ENCODE measurements around the gene IFTAP.
A peak's percentile ranks its signal among the peaks of the same experiment; 100 is the strongest.
"Not testable (repeated sequence)": the region's sequence is repeated elsewhere in the genome, so short reads cannot be mapped to it uniquely, and the experiment has no call there.

The IFTAP gene

GRCh38 chr11:36594316-36594989, at the start of gene IFTAP:
IFTAP (plus strand) TSS chr11:36594502; CDS start chr11:36610104, 15,602 bp downstream.
- peak; percentile 94 for DNase-seq (ENCODE audit: low spot score)

GRCh38 chr11:36550385-36551115, 43.8 kb upstream of the IFTAP start:
- no peak for DNase-seq (ENCODE audit: low spot score)

GRCh38 chr11:36557390-36557789, 36.9 kb upstream of the IFTAP start:
- not testable (repeated sequence) for DNase-seq (ENCODE audit: low spot score)

- DNase-seq (ENCODE audit: low spot score) = no peak
Observed at GRCh38 chr11:36557991-36558390, 36.3 kb upstream of the IFTAP start.

GRCh38 chr11:36558571-36559413, 35.5 kb upstream of the IFTAP start:
- DNase-seq (ENCODE audit: low spot score) = no peak

- peak; percentile 70 for DNase-seq (ENCODE audit: low spot score)
Observed at GRCh38 chr11:36564376-36565030, 29.8 kb upstream of the IFTAP start.

- no peak for DNase-seq (ENCODE audit: low spot score)
Observed at GRCh38 chr11:36565031-36565610, 29.2 kb upstream of the IFTAP start.

GRCh38 chr11:36566407-36567053, 27.8 kb upstream of the IFTAP start:
- DNase-seq (ENCODE audit: low spot score) = no peak

GRCh38 chr11:36567694-36568093, 26.6 kb upstream of the IFTAP start, which contains the start of gene RAG1:
RAG1 (plus strand) TSS chr11:36568007; CDS start chr11:36573305, 5,298 bp downstream.
- DNase-seq (ENCODE audit: low spot score) = no peak

- DNase-seq (ENCODE audit: low spot score) = no peak
Observed at GRCh38 chr11:36569095-36569494, 25.2 kb upstream of the IFTAP start.

GRCh38 chr11:36574486-36574885, 19.8 kb upstream of the IFTAP start:
- peak; percentile 90 for DNase-seq (ENCODE audit: low spot score)

GRCh38 chr11:36577373-36577772, 16.9 kb upstream of the IFTAP start:
- DNase-seq (ENCODE audit: low spot score) = no peak

- DNase-seq (ENCODE audit: low spot score) = peak; percentile 66
Observed at GRCh38 chr11:36577859-36578258, 16.4 kb upstream of the IFTAP start.

GRCh38 chr11:36578458-36578857, 15.8 kb upstream of the IFTAP start:
- DNase-seq (ENCODE audit: low spot score) = no peak

- no peak for DNase-seq (ENCODE audit: low spot score)
Observed at GRCh38 chr11:36581536-36581935, 12.8 kb upstream of the IFTAP start.

GRCh38 chr11:36583667-36584066, 10.6 kb upstream of the IFTAP start:
- DNase-seq (ENCODE audit: low spot score) = no peak

GRCh38 chr11:36586543-36586942, 7.8 kb upstream of the IFTAP start:
- DNase-seq (ENCODE audit: low spot score) = no peak

GRCh38 chr11:36588099-36588498, 6.2 kb upstream of the IFTAP start:
- DNase-seq (ENCODE audit: low spot score) = no peak

- no peak for DNase-seq (ENCODE audit: low spot score)
Observed at GRCh38 chr11:36590513-36590912, 3.8 kb upstream of the IFTAP start.

GRCh38 chr11:36591433-36591832, 2.9 kb upstream of the IFTAP start:
- no peak for DNase-seq (ENCODE audit: low spot score)

- DNase-seq (ENCODE audit: low spot score) = no peak
Observed at GRCh38 chr11:36596880-36597279, 2.6 kb downstream of the IFTAP start.

Measured in kidney tubule cell (primary cell).